A549 (cell line): ENCODE measurements around the gene HSPBP1.

Source experiments
- CHD4 ChIP-seq: fragments of 200-600 bp; sonication (generic); IDR thresholded peaks from 2 replicates; pipeline ENCODE4 v1.6.1; 2016; ENCODE audit warnings: antibody characterized with exemption, mild to moderate bottlenecking, borderline replicate concordance
- CTCF ChIP-seq: fragments of >200 bp; sonication (Bioruptor Twin); formaldehyde crosslinking; IDR thresholded peaks from 3 replicates; pipeline ENCODE4 v1.5.1; 2016
- JUN ChIP-seq, 2 experiments: fragments of >200 bp; sonication (Bioruptor Twin); formaldehyde crosslinking; IDR thresholded peaks; 2 replicates in 1 of 2; 3 replicates in 1 of 2; pipeline ENCODE4 v1.6.1; 2016 to 2017
- JUNB ChIP-seq: fragments of >200 bp; sonication (Bioruptor Twin); formaldehyde crosslinking; IDR thresholded peaks from 2 replicates; pipeline ENCODE4 v1.6.1; 2016
- KDM1A ChIP-seq: fragments of 200-600 bp; sonication (generic); IDR thresholded peaks from 2 replicates; pipeline ENCODE4 v1.6.1; 2016; ENCODE audit warnings: low read depth, mild to moderate bottlenecking
- PHF8 ChIP-seq: fragments of 200-600 bp; sonication (generic); IDR thresholded peaks from 2 replicates; pipeline ENCODE4 v1.6.1; 2016; ENCODE audit warnings: low read depth, mild to moderate bottlenecking, antibody characterized with exemption, moderate library complexity, borderline replicate concordance
- POLR2A ChIP-seq: IDR thresholded peaks from 2 replicates; pipeline ENCODE4 v1.6.1; 2012; ENCODE audit warnings: mild to moderate bottlenecking, low read length

- TF ChIP-seq POLR2A (no peak), JUN (IDR thresholded peaks at IDR 0.05) (no peak), JUNB (no peak), CHD4 (no peak), CTCF (no peak), PHF8 (no peak), KDM1A (no peak)
Measured at GRCh38 chr19:55322204-55322885, 42.4 kb upstream of the HSPBP1 start.
